DMS 273 (cell line): ENCODE results near the gene ATXN3.

ENCODE experiments used
- DNase-seq: peaks from one replicate; lab custom pipeline; 2025; ENCODE audit not compliant: unreplicated experiment; lab: John Stamatoyannopoulos, UW

Gene ATXN3

GRCh38 chr14:92009604-92010003, 96.8 kb downstream of the ATXN3 start:
- no peak for DNase-seq
